HUES64 (cell line): Measurements from ENCODE around the gene SPATA31A6. TPM values are rescaled to one million over a fixed set of nuclear protein-coding genes. Genes with fewer than 3 reads are reported as not detected.
"Not testable (repeated sequence)": the region's sequence is repeated elsewhere in the genome, so short reads cannot be mapped to it uniquely, and the experiment has no call there.

Experiments
- H3K27ac ChIP-seq: 2 replicates; pipeline ENCODE4 v1.7.0; 2013; ENCODE audit warnings: low read depth, low read length, inconsistent platforms
- H3K27me3 ChIP-seq: 2 replicates; pipeline ENCODE4 v1.6.1; 2013; ENCODE audit warnings: mild to moderate bottlenecking, low read length; ENCODE audit not compliant: insufficient read depth
- H3K36me3 ChIP-seq: 2 replicates; pipeline ENCODE4 v1.6.1; 2013; ENCODE audit warnings: mild to moderate bottlenecking, low read length; ENCODE audit not compliant: insufficient read depth
- H3K4me1 ChIP-seq: 2 replicates; pipeline ENCODE4 v1.6.1; 2013; ENCODE audit warnings: mild to moderate bottlenecking, low read length, moderate library complexity; ENCODE audit not compliant: insufficient read depth
- H3K4me3 ChIP-seq: 2 replicates; pipeline ENCODE4 v1.5.1; 2013; ENCODE audit warnings: mild to moderate bottlenecking, low read length, moderate library complexity
- H3K9ac ChIP-seq: 2 replicates; pipeline ENCODE4 v1.6.1; 2013; ENCODE audit warnings: mild to moderate bottlenecking, low read depth, low read length
- H3K9me3 ChIP-seq: 2 replicates; pipeline ENCODE4 v1.6.1; 2013; ENCODE audit warnings: low read depth, low read length; ENCODE audit not compliant: insufficient read depth
- WGBS: fragments of 150-250, 120-280 bp; methylation state at CpG from one replicate; pipeline ENCODE4 v1.1.7; 2013; ENCODE audit warnings: missing lambda C conversion rate; 5-methylcytosine and 5-hydroxymethylcytosine counted together
- polyA plus RNA-seq, 2 experiments: library from polyadenylated mRNA; stranded (reverse); fragments of 50-300 nt; gene quantifications; one replicate each; pipeline ENCODE4 v1.2.3, GENCODE V29; 2013

SPATA31A6 gene
- polyA plus RNA-seq (2013, experiment 1 of 2): 0.30 TPM
- polyA plus RNA-seq (2013, experiment 2 of 2): 0.32 TPM

DNA sequence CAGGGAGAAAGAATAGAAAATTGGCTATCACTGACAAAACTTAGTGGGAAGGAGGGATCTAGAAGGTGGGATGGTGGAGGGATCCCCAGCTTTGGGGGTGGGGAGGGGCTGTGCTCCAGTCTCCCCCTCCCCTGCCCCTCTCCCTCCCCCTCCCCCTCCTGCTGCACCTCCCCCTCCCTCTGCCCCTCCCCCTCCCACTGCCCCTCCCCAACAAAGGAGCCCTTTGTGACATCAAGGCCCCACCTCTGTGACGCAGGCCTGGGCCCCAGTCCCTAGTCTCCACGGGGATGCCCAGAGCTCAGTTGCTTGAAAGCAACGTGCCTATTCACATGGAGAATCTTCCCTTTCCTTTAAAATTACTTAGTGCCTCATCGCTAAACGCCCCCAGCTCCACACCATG, at the start of gene SPATA31A6:
Gene SPATA31A6, plus strand, starts transcription at position 301 of the 400 bp plus-strand sequence. Its CDS starts 29 bp downstream, at position 330.
- not testable (repeated sequence) for H3K4me3 ChIP-seq, H3K36me3 ChIP-seq, H3K9ac ChIP-seq, H3K9me3 ChIP-seq, H3K4me1 ChIP-seq, H3K27ac ChIP-seq, H3K27me3 ChIP-seq
- WGBS: 62% methylated on average over 5 of the region's 5 CpGs

DNA sequence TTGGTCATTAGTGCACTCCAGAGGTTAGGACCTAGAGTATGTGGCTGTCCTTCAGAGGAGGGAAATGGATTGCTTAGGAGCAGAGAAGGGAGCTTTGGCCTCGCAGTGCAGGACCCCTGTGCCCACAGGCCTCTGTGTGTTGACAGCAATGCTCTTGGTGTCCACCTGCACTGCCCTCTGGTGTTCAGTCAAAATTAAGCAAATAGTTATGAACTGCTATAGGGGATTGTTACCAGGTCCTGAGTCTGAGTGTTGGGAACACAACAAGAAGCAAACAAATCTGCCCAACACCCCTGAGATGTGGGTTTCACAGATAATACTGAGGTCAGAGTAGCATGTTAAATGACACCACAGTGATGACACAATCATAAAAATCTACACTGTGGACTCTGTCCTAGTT, 23.2 kb upstream of the SPATA31A6 start:
- not testable (repeated sequence) for H3K27me3 ChIP-seq, H3K9me3 ChIP-seq, H3K27ac ChIP-seq, H3K4me3 ChIP-seq, H3K4me1 ChIP-seq, H3K36me3 ChIP-seq, H3K9ac ChIP-seq
- 63% methylated on average over 1 of the region's 1 CpG for WGBS

DNA sequence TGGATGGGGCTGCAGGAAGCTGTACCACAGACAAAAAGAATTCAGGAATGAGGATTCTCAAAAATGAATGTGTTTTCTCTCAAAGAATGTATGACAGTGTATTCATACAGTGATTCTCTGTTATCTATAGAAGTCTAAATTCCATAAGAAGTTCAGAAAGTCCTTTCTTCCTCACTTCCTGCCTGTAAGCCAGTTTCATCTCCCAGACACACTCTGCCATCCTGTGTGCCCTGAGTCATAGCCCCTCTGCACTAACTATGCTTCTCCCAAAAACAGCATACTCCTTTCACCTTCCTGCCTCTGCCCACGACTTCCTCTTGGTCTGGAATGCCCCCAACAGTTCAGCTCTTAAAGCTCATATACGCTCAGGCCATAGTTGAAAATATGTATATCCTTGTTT, 36.4 kb downstream of the SPATA31A6 start:
- not testable (repeated sequence) for H3K4me1 ChIP-seq, H3K9me3 ChIP-seq, H3K27me3 ChIP-seq, H3K36me3 ChIP-seq, H3K9ac ChIP-seq, H3K27ac ChIP-seq, H3K4me3 ChIP-seq
- WGBS: no CpG with 5 or more reads among the region's 2 CpGs

DNA sequence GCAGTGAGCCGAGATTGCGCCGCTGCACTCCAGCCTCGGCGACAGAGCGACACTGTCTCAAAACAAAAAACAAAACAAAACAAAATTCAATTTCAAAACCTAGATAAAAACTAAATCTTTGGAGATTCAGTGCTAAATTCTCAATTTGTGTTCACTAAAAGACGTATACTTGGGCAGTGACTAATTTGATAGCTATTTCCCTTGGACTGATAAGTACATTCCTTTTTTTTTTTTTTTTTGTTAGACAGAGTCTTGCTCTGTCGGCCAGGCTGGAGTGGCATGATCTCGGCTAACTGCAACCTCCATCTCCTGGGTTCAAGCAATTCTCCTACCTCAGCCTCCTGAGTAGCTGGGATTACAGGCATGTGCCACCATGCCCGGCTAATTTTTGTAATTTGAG, 39.8 kb downstream of the SPATA31A6 start:
- not testable (repeated sequence) for H3K27me3 ChIP-seq, H3K27ac ChIP-seq, H3K36me3 ChIP-seq, H3K4me3 ChIP-seq, H3K9me3 ChIP-seq, H3K9ac ChIP-seq, H3K4me1 ChIP-seq
- 93% methylated on average over 6 of the region's 10 CpGs for WGBS

DNA sequence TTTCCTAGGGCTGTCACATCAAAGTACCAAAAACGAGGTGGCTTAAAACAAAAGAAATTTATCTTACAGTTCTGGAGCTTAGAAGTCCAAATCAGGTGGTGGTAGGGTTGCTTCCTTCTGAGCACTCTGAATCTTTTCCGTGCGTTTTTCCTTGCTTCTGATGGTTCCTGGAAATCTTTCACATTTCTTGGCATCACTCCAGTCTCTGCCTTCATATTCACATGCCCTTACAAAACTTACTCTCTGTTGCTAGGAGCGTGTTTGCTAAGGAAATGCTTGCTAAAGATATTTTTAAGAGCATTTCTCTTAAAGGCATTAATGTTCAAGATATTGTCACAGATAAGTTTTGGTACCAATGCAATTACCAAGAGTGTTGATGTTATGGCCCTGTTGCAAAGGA, 49.6 kb downstream of the SPATA31A6 start:
- H3K9ac ChIP-seq, H3K27me3 ChIP-seq, H3K27ac ChIP-seq, H3K4me1 ChIP-seq, H3K4me3 ChIP-seq, H3K36me3 ChIP-seq, H3K9me3 ChIP-seq: not testable (repeated sequence)
- WGBS: 88% methylated on average over 1 of the region's 4 CpGs

DNA sequence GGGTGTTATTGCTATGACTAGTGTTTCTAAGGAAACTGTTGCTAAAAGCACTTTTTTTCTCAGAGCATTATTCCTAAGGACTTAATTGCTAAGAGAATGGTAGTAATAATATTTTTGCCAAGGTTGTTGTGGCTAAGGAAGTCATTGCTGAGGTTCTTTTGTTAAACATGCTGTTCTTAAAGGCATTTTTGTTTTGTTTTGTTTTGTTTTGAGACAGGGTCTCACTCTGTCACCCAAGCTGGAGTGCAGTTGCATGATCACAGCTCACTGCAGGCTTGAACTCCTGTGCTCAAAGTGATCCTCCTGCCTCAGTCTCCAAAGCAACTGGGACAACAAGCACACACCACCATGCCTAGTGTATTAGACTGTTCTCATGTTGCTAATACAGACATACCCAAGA, 51.2 kb downstream of the SPATA31A6 start:
- H3K36me3 ChIP-seq, H3K27me3 ChIP-seq, H3K4me1 ChIP-seq, H3K4me3 ChIP-seq, H3K9me3 ChIP-seq, H3K9ac ChIP-seq, H3K27ac ChIP-seq: not testable (repeated sequence)

DNA sequence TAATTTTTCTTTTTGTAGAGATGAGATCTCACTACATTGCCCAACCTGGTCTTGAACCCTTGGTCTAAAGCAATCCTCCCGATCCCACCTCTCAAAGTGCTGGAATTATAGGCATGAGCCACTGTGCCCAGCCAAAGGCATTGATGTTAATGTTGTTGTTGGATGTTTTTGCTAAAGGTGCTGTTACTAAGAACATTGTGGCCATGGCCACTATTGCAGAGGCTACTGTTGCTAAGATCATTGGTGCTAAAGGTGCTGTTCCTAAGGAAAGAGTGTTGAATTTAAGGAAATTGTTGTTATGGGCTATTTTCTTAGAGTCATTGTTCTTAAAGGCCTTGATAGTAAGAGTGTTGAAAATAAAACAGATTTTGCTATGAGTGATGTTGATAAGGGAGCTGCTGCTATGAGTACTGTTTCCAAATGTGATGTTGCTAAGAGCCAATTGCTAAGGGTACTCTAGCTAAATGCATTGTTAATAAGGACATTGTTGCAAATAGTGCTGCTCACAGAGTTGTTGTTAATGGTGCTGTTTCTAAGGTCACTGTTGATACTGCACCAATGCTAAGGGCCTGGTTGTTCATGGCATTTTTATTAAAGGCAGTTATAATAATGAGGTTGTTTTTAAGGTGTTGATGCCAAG, 52.0 kb downstream of the SPATA31A6 start:
- H3K36me3 ChIP-seq, H3K4me1 ChIP-seq: not testable (repeated sequence)
- no CpG with 5 or more reads among the region's 1 CpG for WGBS

DNA sequence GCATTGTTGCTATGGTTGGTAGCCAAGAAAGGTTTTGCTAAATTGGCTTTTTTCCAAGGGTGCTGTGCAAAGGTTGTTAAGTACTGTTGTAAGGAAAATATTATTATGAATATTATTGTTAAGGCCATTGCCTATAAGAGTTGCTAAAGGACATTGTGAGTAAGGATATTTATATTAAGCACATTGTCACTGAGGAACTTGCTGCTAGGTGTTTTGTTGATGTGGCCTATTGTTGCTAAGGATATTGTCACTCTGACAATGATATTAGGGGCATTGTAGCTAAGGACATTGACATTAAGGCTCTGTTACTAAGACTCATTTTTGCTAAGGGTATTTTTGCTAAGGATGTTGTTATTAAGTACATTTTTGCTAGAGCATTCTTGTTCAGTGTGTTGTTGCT, 52.6 kb downstream of the SPATA31A6 start:
- not testable (repeated sequence) for H3K36me3 ChIP-seq, H3K27ac ChIP-seq, H3K27me3 ChIP-seq, H3K9me3 ChIP-seq, H3K4me1 ChIP-seq, H3K4me3 ChIP-seq, H3K9ac ChIP-seq

More for the DNA sequence above, 52.0 kb downstream of the SPATA31A6 start:
- not testable (repeated sequence) for H3K9me3 ChIP-seq, H3K4me3 ChIP-seq, H3K9ac ChIP-seq, H3K27ac ChIP-seq, H3K27me3 ChIP-seq

DNA sequence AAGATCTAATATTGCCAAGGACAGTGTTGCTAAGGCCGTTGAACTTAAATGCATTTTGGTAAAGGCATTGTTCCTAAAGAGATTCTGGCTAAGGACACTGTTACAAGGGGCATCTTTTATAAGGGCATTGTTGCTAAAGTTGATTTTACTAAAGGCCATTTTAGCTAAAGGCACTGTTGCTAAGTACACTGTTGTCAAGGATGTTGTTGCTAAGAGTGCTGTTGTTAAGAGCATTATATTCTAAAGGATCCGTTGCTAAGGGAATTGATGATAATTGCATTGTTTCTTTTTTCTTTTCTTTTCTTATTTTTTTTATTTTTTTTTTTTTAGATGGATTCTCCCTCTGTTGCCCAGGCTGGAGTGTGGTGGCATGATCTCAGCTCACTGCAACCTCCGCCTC, 53.9 kb downstream of the SPATA31A6 start:
- not testable (repeated sequence) for H3K27ac ChIP-seq, H3K9me3 ChIP-seq, H3K9ac ChIP-seq, H3K4me3 ChIP-seq, H3K27me3 ChIP-seq, H3K36me3 ChIP-seq, H3K4me1 ChIP-seq
- 85% methylated on average over 2 of the region's 3 CpGs for WGBS

DNA sequence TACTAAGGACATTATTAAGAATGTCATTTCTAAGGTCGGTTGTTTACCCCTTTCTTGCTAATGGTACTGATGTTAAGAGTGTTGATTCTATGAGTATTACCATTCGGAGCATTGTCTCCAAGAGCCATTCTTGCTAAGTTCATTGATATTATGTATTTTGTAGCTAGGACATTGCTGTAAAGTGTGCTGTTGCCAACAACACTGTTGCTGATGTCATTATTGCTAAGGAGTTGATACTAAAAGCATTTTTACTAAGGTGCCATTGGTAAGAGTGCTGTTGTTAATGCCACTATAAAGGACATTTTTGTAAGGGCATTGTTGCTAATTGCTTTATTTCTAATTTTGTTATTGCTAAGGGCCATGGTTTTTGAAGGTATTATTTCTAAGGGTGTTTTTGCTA, 55.4 kb downstream of the SPATA31A6 start:
- H3K27ac ChIP-seq, H3K36me3 ChIP-seq, H3K9me3 ChIP-seq, H3K4me3 ChIP-seq, H3K9ac ChIP-seq, H3K4me1 ChIP-seq, H3K27me3 ChIP-seq: not testable (repeated sequence)
- WGBS: 92% methylated on average over 2 of the region's 2 CpGs
